HEK293 (cell line): ENCODE results near the gene AMPD2.

Experiments used
- CTCF ChIA-PET: fragments of 350-600 bp; formaldehyde crosslinking; extraction: SDS; loops from one replicate; lab custom pipeline; 2021; ENCODE audit warnings: antibody characterized with exemption; lab: Yijun Ruan, JAX
- POLR2A ChIA-PET: fragments of 300-600 bp; formaldehyde crosslinking; extraction: SDS; loops from one replicate; lab custom pipeline; 2020; ENCODE audit warnings: antibody characterized with exemption, inconsistent platforms; lab: Yijun Ruan, JAX
- H3K27ac ChIP-seq: fragments of 200-500 bp; sonication (Bioruptor generic); 2 replicates; pipeline ENCODE4 v1.5.1; 2014; ENCODE audit warnings: low read depth, low read length, control low read depth, inconsistent platforms; ENCODE audit errors: extremely low read depth
- H3K36me3 ChIP-seq, 2 experiments: fragments of 200-500 bp in 1 of 2; sonication (Bioruptor generic) in 1 of 2; 1 replicate in 1 of 2; 2 replicates in 1 of 2; pipeline ENCODE4 v1.5.1; 2014 to 2017; ENCODE audit warnings: inconsistent platforms in 2 of 2, low read length in 2 of 2; ENCODE audit not compliant: control insufficient read depth in 2 of 2, insufficient read depth in 1 of 2
- H3K4me1 ChIP-seq: fragments of 200-500 bp; sonication (Bioruptor generic); 2 replicates; pipeline ENCODE4 v1.5.1; 2014; ENCODE audit warnings: mild to moderate bottlenecking, low read length, inconsistent platforms; ENCODE audit not compliant: control insufficient read depth, insufficient read depth
- H3K4me3 ChIP-seq: 2 replicates; pipeline ENCODE4 v1.5.1; 2011; ENCODE audit warnings: low read depth, mild to moderate bottlenecking, control low read depth, low read length, moderate library complexity
- H3K9me3 ChIP-seq: fragments of 200-500 bp; sonication (Bioruptor generic); 2 replicates; pipeline ENCODE4 v1.5.1; 2014; ENCODE audit warnings: low read depth, low read length, inconsistent platforms; ENCODE audit not compliant: control insufficient read depth, insufficient read depth
- GLI4 ChIP-seq: fragments of 450-650 bp; formaldehyde crosslinking; IDR thresholded peaks from 2 replicates; pipeline ENCODE4 v1.5.1; 2016; ENCODE audit warnings: missing biosample characterization, missing genetic modification characterization
- REPIN1 ChIP-seq: fragments of 450-650 bp; formaldehyde crosslinking; IDR thresholded peaks from 2 replicates; pipeline ENCODE4 v1.5.1; 2017; ENCODE audit warnings: missing biosample characterization, missing genetic modification characterization, low read depth
- SCRT2 ChIP-seq: fragments of 450-650 bp; formaldehyde crosslinking; IDR thresholded peaks from 2 replicates; pipeline ENCODE4 v1.5.1; 2016; ENCODE audit warnings: missing biosample characterization, missing genetic modification characterization
- ZBTB10 ChIP-seq: fragments of 450-650 bp; formaldehyde crosslinking; IDR thresholded peaks from 2 replicates; pipeline ENCODE4 v1.5.1; 2016; ENCODE audit warnings: missing biosample characterization, missing genetic modification characterization
- ZBTB17 ChIP-seq: fragments of 450-650 bp; formaldehyde crosslinking; IDR thresholded peaks from 2 replicates; pipeline ENCODE4 v1.5.1; 2016; ENCODE audit warnings: missing biosample characterization, missing genetic modification characterization
- ZNF16 ChIP-seq: fragments of 450-650 bp; formaldehyde crosslinking; IDR thresholded peaks from 2 replicates; pipeline ENCODE4 v1.5.1; 2016; ENCODE audit warnings: low read depth, missing biosample characterization, missing genetic modification characterization
- ZNF223 ChIP-seq: fragments of 450-650 bp; formaldehyde crosslinking; IDR thresholded peaks from 2 replicates; pipeline ENCODE4 v1.5.1; 2016; ENCODE audit warnings: missing biosample characterization, missing genetic modification characterization
- ZNF23 ChIP-seq: fragments of 450-650 bp; formaldehyde crosslinking; IDR thresholded peaks from 2 replicates; pipeline ENCODE4 v1.5.1; 2016; ENCODE audit warnings: missing biosample characterization, missing genetic modification characterization, borderline replicate concordance
- ZNF529 ChIP-seq: fragments of 450-650 bp; formaldehyde crosslinking; IDR thresholded peaks from 2 replicates; pipeline ENCODE4 v1.5.1; 2017; ENCODE audit warnings: missing genetic modification characterization, missing biosample characterization; ENCODE audit not compliant: insufficient replicate concordance
- ZNF530 ChIP-seq: fragments of 450-650 bp; formaldehyde crosslinking; IDR thresholded peaks from 2 replicates; pipeline ENCODE4 v1.5.1; 2016; ENCODE audit warnings: low read depth, missing biosample characterization, missing genetic modification characterization
- ZNF645 ChIP-seq: fragments of 450-650 bp; formaldehyde crosslinking; IDR thresholded peaks from 2 replicates; pipeline ENCODE4; 2016; ENCODE audit warnings: missing biosample characterization, missing genetic modification characterization
- ZNF677 ChIP-seq: fragments of 450-650 bp; IDR thresholded peaks from 2 replicates; pipeline ENCODE4 v1.5.0; 2018; ENCODE audit warnings: missing biosample characterization, mild to moderate bottlenecking, missing genetic modification characterization, moderate library complexity
- ZNF768 ChIP-seq: fragments of 450-650 bp; formaldehyde crosslinking; IDR thresholded peaks from 2 replicates; pipeline ENCODE4 v1.5.1; 2018; ENCODE audit warnings: missing biosample characterization, mild to moderate bottlenecking, missing genetic modification characterization
- TF ChIP-seq, protein P1 (sequence below): fragments of 450-650 bp; formaldehyde crosslinking; IDR thresholded peaks from 2 replicates; pipeline ENCODE4 v1.5.1; 2016; ENCODE audit warnings: missing biosample characterization, missing genetic modification characterization
- TF ChIP-seq, protein P2 (sequence below): fragments of 450-650 bp; formaldehyde crosslinking; IDR thresholded peaks from 2 replicates; pipeline ENCODE4 v1.5.1; 2016; ENCODE audit warnings: missing biosample characterization, missing genetic modification characterization
- TF ChIP-seq, protein P3 (sequence below): IDR thresholded peaks from 2 replicates; pipeline ENCODE4 v1.6.1; 2011; ENCODE audit warnings: mild to moderate bottlenecking, low read depth, low read length, borderline replicate concordance
- TF ChIP-seq, protein P4 (sequence below): fragments of 450-650 bp; formaldehyde crosslinking; IDR thresholded peaks from 2 replicates; pipeline ENCODE4 v1.5.1; 2016; ENCODE audit warnings: missing biosample characterization, missing genetic modification characterization
- TF ChIP-seq, protein P5 (sequence below): fragments of 450-650 bp; formaldehyde crosslinking; IDR thresholded peaks from 2 replicates; pipeline ENCODE4 v1.5.1; 2017; ENCODE audit warnings: missing biosample characterization, missing genetic modification characterization

Gene AMPD2

DNA sequence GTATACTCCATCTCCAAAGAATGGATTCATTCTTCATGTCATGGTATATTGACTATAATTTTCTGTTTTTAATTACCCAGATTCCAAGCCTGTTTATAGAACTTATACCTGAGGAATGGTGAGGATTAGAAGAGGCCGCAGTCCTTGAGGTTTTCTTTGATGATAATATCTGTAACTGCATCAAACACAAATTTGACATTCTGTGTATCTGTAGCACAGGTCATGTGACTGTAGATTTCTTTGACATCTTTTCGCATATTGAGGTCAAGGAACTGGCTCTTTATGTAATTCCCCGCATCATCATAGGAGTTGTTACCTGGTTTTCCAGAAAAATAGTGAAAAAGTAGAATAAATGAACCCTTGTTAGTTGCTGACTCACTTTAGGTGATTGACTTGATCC lies 16.4 kb upstream of the AMPD2 start:
- peaks cover 0 to 5% of the 10 kb centered on the region in 2 experiments; a peak in 1 of 3 replicates for H3K36me3 ChIP-seq
- TF ChIP-seq REPIN1 (tag by site-specific recombination) (no peak), ZNF223 (tag by site-specific recombination) (no peak), ZNF23 (tag by site-specific recombination) (no peak), ZBTB17 (tag by site-specific recombination) (no peak), GLI4 (no peak), ZNF645 (tag by site-specific recombination) (no peak), ZNF529 (no peak), ZNF530 (tag by site-specific recombination) (no peak), ZNF16 (tag by site-specific recombination) (no peak), ZNF768 (tag by site-specific recombination) (no peak)
- TF ChIP-seq, protein P1, sequence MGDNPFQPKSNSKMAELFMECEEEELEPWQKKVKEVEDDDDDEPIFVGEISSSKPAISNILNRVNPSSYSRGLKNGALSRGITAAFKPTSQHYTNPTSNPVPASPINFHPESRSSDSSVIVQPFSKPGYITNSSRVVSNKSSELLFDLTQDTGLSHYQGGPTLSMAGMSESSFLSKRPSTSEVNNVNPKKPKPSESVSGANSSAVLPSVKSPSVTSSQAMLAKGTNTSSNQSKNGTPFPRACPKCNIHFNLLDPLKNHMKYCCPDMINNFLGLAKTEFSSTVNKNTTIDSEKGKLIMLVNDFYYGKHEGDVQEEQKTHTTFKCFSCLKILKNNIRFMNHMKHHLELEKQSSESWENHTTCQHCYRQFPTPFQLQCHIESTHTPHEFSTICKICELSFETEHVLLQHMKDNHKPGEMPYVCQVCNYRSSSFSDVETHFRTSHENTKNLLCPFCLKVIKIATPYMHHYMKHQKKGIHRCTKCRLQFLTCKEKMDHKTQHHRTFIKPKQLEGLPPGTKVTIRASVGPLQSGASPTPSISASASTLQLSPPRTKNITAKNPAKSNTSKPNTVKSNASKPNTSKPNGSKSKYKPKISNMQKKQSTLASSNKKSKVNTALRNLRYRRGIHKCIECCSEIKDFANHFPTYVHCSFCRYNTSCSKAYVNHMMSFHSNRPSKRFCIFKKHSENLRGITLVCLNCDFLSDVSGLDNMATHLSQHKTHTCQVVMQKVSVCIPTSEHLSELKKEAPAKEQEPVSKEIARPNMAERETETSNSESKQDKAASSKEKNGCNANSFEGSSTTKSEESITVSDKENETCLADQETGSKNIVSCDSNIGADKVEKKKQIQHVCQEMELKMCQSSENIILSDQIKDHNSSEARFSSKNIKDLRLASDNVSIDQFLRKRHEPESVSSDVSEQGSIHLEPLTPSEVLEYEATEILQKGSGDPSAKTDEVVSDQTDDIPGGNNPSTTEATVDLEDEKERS (tag by site-specific recombination): no peak
- TF ChIP-seq, protein P2, sequence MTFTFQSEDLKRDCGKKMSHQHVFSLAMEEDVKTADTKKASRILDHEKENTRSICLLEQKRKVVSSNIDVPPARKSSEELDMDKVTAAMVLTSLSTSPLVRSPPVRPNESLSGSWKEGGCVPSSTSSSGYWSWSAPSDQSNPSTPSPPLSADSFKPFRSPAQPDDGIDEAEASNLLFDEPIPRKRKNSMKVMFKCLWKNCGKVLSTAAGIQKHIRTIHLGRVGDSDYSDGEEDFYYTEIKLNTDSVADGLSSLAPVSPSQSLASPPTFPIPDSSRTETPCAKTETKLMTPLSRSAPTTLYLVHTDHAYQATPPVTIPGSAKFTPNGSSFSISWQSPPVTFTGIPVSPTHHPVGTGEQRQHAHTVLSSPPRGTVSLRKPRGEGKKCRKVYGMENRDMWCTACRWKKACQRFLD: no peak
- CTCF ChIA-PET: no interaction called here
- POLR2A ChIA-PET: interaction anchor here (0.9 kb wide), 1 partner anchor 55 kb away, joined by 3 read pairs; the partner anchor contains the start of gene GNAI3
- H3K27ac ChIP-seq: no peak overlapping the region
- H3K9me3 ChIP-seq: no peaks in the 10 kb centered on the region
- H3K4me3 ChIP-seq: no peak overlapping the region
- H3K4me1 ChIP-seq: no peaks in the 10 kb centered on the region

DNA sequence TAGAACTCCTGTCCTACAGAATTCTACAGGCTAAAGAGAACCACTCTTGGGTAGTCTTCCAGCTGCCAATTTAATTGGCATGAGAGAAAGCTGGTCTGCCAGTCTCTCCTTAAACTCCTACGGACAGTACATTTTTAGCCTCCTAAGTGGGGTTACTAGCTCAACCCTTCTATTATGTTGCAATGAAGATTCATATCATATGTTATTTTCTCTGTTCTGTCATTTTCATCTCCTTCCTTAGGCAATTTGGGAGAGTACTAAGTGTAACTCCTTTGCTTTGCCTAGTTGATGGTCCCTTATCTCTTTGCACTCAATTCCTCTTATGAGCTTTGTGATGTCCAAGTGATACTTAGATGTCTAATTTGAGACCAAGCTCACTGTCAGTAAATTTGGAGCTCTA lies 14.3 kb upstream of the AMPD2 start:
- no peaks in the 10 kb centered on the region for H3K4me1 ChIP-seq
- POLR2A ChIA-PET: interaction anchor here (0.9 kb wide), 1 partner anchor 56 kb away, joined by 3 read pairs; the partner anchor contains the start of gene GNAI3
- H3K9me3 ChIP-seq: no peaks in the 10 kb centered on the region
- no peak overlapping the region for H3K4me3 ChIP-seq
- no peak overlapping the region for H3K27ac ChIP-seq
- CTCF ChIA-PET: interaction anchor here (0.6 to 1.5 kb wide), 5 partner anchors 12 to 440 kb away, joined by 3 to 4 read pairs (median 3); no protein-coding TSS in a partner anchor
- no peaks in the 10 kb centered on the region for H3K36me3 ChIP-seq
- TF ChIP-seq ZNF677 (tag by site-specific recombination): no peak
- TF ChIP-seq SCRT2 (tag by site-specific recombination): no peak
- TF ChIP-seq, protein P3, sequence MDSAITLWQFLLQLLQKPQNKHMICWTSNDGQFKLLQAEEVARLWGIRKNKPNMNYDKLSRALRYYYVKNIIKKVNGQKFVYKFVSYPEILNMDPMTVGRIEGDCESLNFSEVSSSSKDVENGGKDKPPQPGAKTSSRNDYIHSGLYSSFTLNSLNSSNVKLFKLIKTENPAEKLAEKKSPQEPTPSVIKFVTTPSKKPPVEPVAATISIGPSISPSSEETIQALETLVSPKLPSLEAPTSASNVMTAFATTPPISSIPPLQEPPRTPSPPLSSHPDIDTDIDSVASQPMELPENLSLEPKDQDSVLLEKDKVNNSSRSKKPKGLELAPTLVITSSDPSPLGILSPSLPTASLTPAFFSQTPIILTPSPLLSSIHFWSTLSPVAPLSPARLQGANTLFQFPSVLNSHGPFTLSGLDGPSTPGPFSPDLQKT: no peak

DNA sequence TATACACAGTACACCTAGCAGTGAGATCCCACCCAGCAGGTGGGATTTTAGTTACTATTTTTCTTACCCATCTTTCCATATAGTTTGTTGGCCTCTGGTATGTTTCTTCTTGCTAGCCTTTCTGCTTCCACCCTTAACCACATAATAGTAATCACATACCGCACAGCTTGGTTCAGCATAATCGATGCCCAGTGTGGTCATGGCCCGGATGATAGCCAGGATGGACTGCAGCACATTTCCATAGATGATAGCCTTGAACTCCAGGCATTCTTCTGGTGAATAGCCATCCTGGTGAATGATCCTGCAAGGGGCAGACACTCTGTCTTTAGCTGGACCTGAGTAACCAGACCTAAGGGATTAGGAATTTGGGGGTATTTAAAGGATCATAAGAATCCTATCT lies 9.8 kb upstream of the AMPD2 start:
- H3K4me1 ChIP-seq: no peaks in the 10 kb centered on the region
- H3K9me3 ChIP-seq: no peaks in the 10 kb centered on the region
- no peak overlapping the region for H3K4me3 ChIP-seq
- CTCF ChIA-PET: interaction anchor here (0.7 to 1.0 kb wide), 2 partner anchors 21 to 164 kb away, joined by 3 to 8 read pairs; no protein-coding TSS in a partner anchor
- POLR2A ChIA-PET: no interaction called here
- no peak overlapping the region for H3K27ac ChIP-seq
- no peaks in the 10 kb centered on the region for H3K36me3 ChIP-seq
- TF ChIP-seq, protein P4, sequence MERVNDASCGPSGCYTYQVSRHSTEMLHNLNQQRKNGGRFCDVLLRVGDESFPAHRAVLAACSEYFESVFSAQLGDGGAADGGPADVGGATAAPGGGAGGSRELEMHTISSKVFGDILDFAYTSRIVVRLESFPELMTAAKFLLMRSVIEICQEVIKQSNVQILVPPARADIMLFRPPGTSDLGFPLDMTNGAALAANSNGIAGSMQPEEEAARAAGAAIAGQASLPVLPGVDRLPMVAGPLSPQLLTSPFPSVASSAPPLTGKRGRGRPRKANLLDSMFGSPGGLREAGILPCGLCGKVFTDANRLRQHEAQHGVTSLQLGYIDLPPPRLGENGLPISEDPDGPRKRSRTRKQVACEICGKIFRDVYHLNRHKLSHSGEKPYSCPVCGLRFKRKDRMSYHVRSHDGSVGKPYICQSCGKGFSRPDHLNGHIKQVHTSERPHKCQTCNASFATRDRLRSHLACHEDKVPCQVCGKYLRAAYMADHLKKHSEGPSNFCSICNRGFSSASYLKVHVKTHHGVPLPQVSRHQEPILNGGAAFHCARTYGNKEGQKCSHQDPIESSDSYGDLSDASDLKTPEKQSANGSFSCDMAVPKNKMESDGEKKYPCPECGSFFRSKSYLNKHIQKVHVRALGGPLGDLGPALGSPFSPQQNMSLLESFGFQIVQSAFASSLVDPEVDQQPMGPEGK (tag by site-specific recombination): no peak
- no peak for TF ChIP-seq ZBTB10
- TF ChIP-seq, protein P5, sequence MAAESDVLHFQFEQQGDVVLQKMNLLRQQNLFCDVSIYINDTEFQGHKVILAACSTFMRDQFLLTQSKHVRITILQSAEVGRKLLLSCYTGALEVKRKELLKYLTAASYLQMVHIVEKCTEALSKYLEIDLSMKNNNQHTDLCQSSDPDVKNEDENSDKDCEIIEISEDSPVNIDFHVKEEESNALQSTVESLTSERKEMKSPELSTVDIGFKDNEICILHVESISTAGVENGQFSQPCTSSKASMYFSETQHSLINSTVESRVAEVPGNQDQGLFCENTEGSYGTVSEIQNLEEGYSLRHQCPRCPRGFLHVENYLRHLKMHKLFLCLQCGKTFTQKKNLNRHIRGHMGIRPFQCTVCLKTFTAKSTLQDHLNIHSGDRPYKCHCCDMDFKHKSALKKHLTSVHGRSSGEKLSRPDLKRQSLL (tag by site-specific recombination): no peak
